SK-N-SH treated with all-trans-retinoic acid at 6 μM for 48 hours (cell line): ENCODE data around the gene CAMK1.

Experiments
- ATAC-seq: fragments of 200-7000 bp; cut with Tn5 transposase; 3 replicates; pipeline ENCODE4 v1.9.1; 2020; ENCODE audit warnings: mild to moderate bottlenecking, moderate library complexity
- ARNTL ChIP-seq: fragments of 450-650 bp; formaldehyde crosslinking; IDR thresholded peaks from 2 replicates; pipeline ENCODE4 v1.5.0; 2020; ENCODE audit warnings: low read depth, mild to moderate bottlenecking, moderate library complexity, borderline replicate concordance
- CSDC2 ChIP-seq: fragments of 250-450 bp; sonication (Bioruptor Pico); IDR thresholded peaks from 2 replicates; pipeline ENCODE4 v1.5.0; 2020; ENCODE audit warnings: mild to moderate bottlenecking, moderate library complexity
- CSRNP3 ChIP-seq: fragments of 250-450 bp; sonication (Bioruptor Pico); IDR thresholded peaks from 2 replicates; pipeline ENCODE4 v1.5.1; 2021; ENCODE audit warnings: mild to moderate bottlenecking, moderate library complexity
- ESRRG ChIP-seq: fragments of 250-450 bp; sonication (Bioruptor Pico); IDR thresholded peaks from 2 replicates; pipeline ENCODE4 v1.6.1; 2021; ENCODE audit warnings: mild to moderate bottlenecking
- ISL1 ChIP-seq: fragments of 250-450 bp; sonication (Bioruptor Pico); IDR thresholded peaks from 2 replicates; pipeline ENCODE4 v2.1.2; 2022; ENCODE audit warnings: mild to moderate bottlenecking, moderate library complexity
- PATZ1 ChIP-seq: fragments of 250-450 bp; sonication (Bioruptor Pico); IDR thresholded peaks from 2 replicates; pipeline ENCODE4 v1.8.0; 2020; ENCODE audit warnings: mild to moderate bottlenecking, moderate library complexity, borderline replicate concordance
- POU6F1 ChIP-seq: fragments of 250-450 bp; sonication (Bioruptor Pico); IDR thresholded peaks from 2 replicates; pipeline ENCODE4 v1.8.0; 2021; ENCODE audit warnings: low read depth, mild to moderate bottlenecking, moderate library complexity, borderline replicate concordance
- RARB ChIP-seq: fragments of 250-450 bp; sonication (Bioruptor Pico); IDR thresholded peaks from 2 replicates; pipeline ENCODE4 v1.8.0; 2021; ENCODE audit warnings: mild to moderate bottlenecking, moderate library complexity
- SNAI2 ChIP-seq: fragments of 250-450 bp; sonication (Bioruptor Pico); IDR thresholded peaks from 2 replicates; pipeline ENCODE4 v1.5.0; 2020; ENCODE audit warnings: mild to moderate bottlenecking, moderate library complexity
- TCF4 ChIP-seq: fragments of 250-450 bp; sonication (Bioruptor Pico); IDR thresholded peaks from 2 replicates; pipeline ENCODE4 v1.8.0; 2021; ENCODE audit warnings: mild to moderate bottlenecking, moderate library complexity, borderline replicate concordance
- TOX ChIP-seq: fragments of 250-450 bp; sonication (Bioruptor Pico); IDR thresholded peaks from 2 replicates; pipeline ENCODE4 v1.8.0; 2021; ENCODE audit warnings: mild to moderate bottlenecking, moderate library complexity, borderline replicate concordance
- TSHZ2 ChIP-seq: fragments of 250-450 bp; sonication (Bioruptor Pico); IDR thresholded peaks from 2 replicates; pipeline ENCODE4 v1.5.0; 2020; ENCODE audit warnings: mild to moderate bottlenecking, moderate library complexity
- ZC3H10 ChIP-seq: fragments of 250-450 bp; sonication (Bioruptor Pico); IDR thresholded peaks from 2 replicates; pipeline ENCODE4 v1.5.1; 2021; ENCODE audit warnings: mild to moderate bottlenecking, moderate library complexity
- ZFP3 ChIP-seq: fragments of 250-450 bp; sonication (Bioruptor Pico); IDR thresholded peaks from 2 replicates; pipeline ENCODE4 v1.5.0; 2020; ENCODE audit warnings: mild to moderate bottlenecking, moderate library complexity
- ZFP30 ChIP-seq: fragments of 450-650 bp; formaldehyde crosslinking; IDR thresholded peaks from 2 replicates; pipeline ENCODE4 v1.5.0; 2022; ENCODE audit warnings: mild to moderate bottlenecking, moderate library complexity
- ZNF565 ChIP-seq: fragments of 450-650 bp; formaldehyde crosslinking; conservative IDR thresholded peaks from 2 replicates; pipeline ENCODE4 v1.5.0; 2020; ENCODE audit warnings: low read depth, mild to moderate bottlenecking, moderate library complexity
- ZNF70 ChIP-seq: fragments of 450-650 bp; formaldehyde crosslinking; IDR thresholded peaks from 2 replicates; pipeline ENCODE4 v1.5.0; 2020; ENCODE audit warnings: mild to moderate bottlenecking, moderate library complexity
- ZNF8 ChIP-seq: fragments of 450-650 bp; formaldehyde crosslinking; IDR thresholded peaks from 2 replicates; pipeline ENCODE4 v1.5.0; 2020; ENCODE audit warnings: mild to moderate bottlenecking, moderate library complexity

The CAMK1 gene

GRCh38 chr3:9809615-9810432 is 40.1 kb upstream of the CAMK1 start, which contains the start of gene TTLL3:
Gene TTLL3 (plus strand): TSS chr3:9810262. CDS start chr3:9810662, 400 bp downstream.
- ATAC-seq: peak; percentile 81
- TF ChIP-seq ZNF565 (CRISPR knock-in tag) (no peak; the same call in 1 of the 2 replicates), ESRRG (CRISPR knock-in tag) (no peak), CSRNP3 (CRISPR knock-in tag) (no peak), TSHZ2 (CRISPR knock-in tag) (no peak), POU6F1 (no peak), ARNTL (CRISPR knock-in tag) (peak; percentile 10; the same call in 1 of the 2 replicates), ZC3H10 (0 out of 2 replicates have a peak, but pooled peaks have one; percentile 48), ZNF70 (CRISPR knock-in tag) (0 out of 2 replicates have a peak, but pooled peaks have one; percentile 7), RARB (CRISPR knock-in tag) (no peak)
- TF ChIP-seq, all 23 proteins: peak for 3

GRCh38 chr3:9809239-9809614 is 39.5 kb upstream of the CAMK1 start:
- ATAC-seq: peak; percentile 13

GRCh38 chr3:9808345-9809037 is 38.7 kb upstream of the CAMK1 start:
- TF ChIP-seq TCF4 (CRISPR knock-in tag): no peak
- TF ChIP-seq SNAI2 (CRISPR knock-in tag): no peak
- no peak for TF ChIP-seq RARB (CRISPR knock-in tag)
- TF ChIP-seq, all 23 proteins: peak for 0
- peak; percentile 67 for ATAC-seq

More at GRCh38 chr3:9809239-9809614, 39.5 kb upstream of the CAMK1 start:
- TF ChIP-seq TOX (CRISPR knock-in tag) (no peak), ZC3H10 (no peak), TCF4 (CRISPR knock-in tag) (no peak), ARNTL (CRISPR knock-in tag) (no peak), PATZ1 (CRISPR knock-in tag) (no peak), CSDC2 (no peak)

GRCh38 chr3:9807981-9808344 is 38.2 kb upstream of the CAMK1 start:
- ATAC-seq: no peak
- no peak for TF ChIP-seq ZFP3 (CRISPR knock-in tag)
- no peak for TF ChIP-seq POU6F1
- TF ChIP-seq CSDC2: no peak
- TF ChIP-seq RARB (CRISPR knock-in tag): no peak
- TF ChIP-seq ISL1 (CRISPR knock-in tag): no peak
- TF ChIP-seq ZNF565 (CRISPR knock-in tag): no peak
- TF ChIP-seq ZFP30: no peak
- TF ChIP-seq ARNTL (CRISPR knock-in tag): no peak
- TF ChIP-seq TOX (CRISPR knock-in tag): no peak
- no peak for TF ChIP-seq SNAI2 (CRISPR knock-in tag)
- no peak for TF ChIP-seq ZNF8 (CRISPR knock-in tag)
- no peak for TF ChIP-seq ZNF70 (CRISPR knock-in tag)
- TF ChIP-seq CSRNP3 (CRISPR knock-in tag): no peak
- no peak for TF ChIP-seq TSHZ2 (CRISPR knock-in tag)
